HG03139 (cell line): ENCODE data around the gene SGTA.
"Not testable (repeated sequence)": the region's sequence is repeated elsewhere in the genome, so short reads cannot be mapped to it uniquely, and the experiment has no call there.

Experiments
- ATAC-seq: cut with Tn5 transposase; IDR thresholded peaks from one replicate; pipeline ENCODE4 v1.9.1; 2021; ENCODE audit not compliant: unreplicated experiment

Gene SGTA

GRCh38 chr19:2714531-2715269 is 68.4 kb downstream of the SGTA start:
- no peak for ATAC-seq

- not testable (repeated sequence) for ATAC-seq
These were observed 69.0 kb downstream of the SGTA start for GRCh38 chr19:2714102-2714501.

- not testable (repeated sequence) for ATAC-seq
These were observed 69.9 kb downstream of the SGTA start for GRCh38 chr19:2713170-2713569.

- no peak for ATAC-seq
These were observed 71.2 kb downstream of the SGTA start for GRCh38 chr19:2711875-2712205.

GRCh38 chr19:2711172-2711874 is 71.8 kb downstream of the SGTA start:
- no peak for ATAC-seq

- no peak for ATAC-seq
These were observed 76.8 kb downstream of the SGTA start for GRCh38 chr19:2706251-2706650.
